Mammary epithelial cell (primary cell): ENCODE measurements around the gene CCL25.

Experiments used
- EZH2 ChIP-seq: IDR thresholded peaks from 2 replicates; pipeline ENCODE4 v1.6.1; 2012; ENCODE audit warnings: low read length, inconsistent platforms, borderline replicate concordance
- TF ChIP-seq, protein P1 (sequence below), 2 donors: IDR thresholded peaks in 1 of 2; conservative IDR thresholded peaks in 1 of 2; 2 replicates each; pipeline ENCODE4 v1.5.1; 2011 to 2012; ENCODE audit warnings: inconsistent platforms in 2 of 2, low read length in 2 of 2, mild to moderate bottlenecking in 2 of 2, control low read depth in 1 of 2, low read depth in 1 of 2; ENCODE audit not compliant: insufficient read depth in 1 of 2; ENCODE audit errors: extremely low read depth in 1 of 2

DNA sequence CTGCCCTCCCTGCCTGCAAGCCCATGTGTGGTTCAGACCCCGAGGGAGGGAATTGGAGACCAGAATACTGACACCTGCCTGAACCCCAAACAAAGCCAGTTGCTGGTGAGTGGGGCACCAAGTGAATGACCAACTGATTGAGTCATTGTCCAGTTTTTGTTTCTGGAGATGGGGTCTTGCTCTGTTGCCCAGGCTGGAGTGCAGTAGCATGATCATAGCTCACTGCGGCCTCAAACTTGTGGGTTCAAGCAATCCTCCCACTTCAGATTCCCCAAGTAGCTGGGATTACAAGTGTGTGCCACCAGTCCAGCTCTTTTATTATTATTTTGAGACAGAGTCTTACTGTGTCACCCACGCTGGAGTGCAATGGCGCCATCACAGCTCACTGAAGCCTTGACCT lies 4.0 kb downstream of the CCL25 start:
- TF ChIP-seq, protein P1, sequence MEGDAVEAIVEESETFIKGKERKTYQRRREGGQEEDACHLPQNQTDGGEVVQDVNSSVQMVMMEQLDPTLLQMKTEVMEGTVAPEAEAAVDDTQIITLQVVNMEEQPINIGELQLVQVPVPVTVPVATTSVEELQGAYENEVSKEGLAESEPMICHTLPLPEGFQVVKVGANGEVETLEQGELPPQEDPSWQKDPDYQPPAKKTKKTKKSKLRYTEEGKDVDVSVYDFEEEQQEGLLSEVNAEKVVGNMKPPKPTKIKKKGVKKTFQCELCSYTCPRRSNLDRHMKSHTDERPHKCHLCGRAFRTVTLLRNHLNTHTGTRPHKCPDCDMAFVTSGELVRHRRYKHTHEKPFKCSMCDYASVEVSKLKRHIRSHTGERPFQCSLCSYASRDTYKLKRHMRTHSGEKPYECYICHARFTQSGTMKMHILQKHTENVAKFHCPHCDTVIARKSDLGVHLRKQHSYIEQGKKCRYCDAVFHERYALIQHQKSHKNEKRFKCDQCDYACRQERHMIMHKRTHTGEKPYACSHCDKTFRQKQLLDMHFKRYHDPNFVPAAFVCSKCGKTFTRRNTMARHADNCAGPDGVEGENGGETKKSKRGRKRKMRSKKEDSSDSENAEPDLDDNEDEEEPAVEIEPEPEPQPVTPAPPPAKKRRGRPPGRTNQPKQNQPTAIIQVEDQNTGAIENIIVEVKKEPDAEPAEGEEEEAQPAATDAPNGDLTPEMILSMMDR (conservative IDR thresholded peaks at IDR 0.05 in 1 of 2, IDR thresholded peaks at IDR 0.05 in 1 of 2; ENCODE audit: extremely low read depth in 1 of 2, insufficient read depth in 1 of 2, low read depth in 1 of 2, low read length in 2 of 2), result no peak
- TF ChIP-seq EZH2, result no peak
